LNCaP clone FGC (cell line): ENCODE measurements around the gene TMEM266.

ENCODE experiments used
- DNase-seq: peaks from one replicate; pipeline ENCODE4 v3.0.0-alpha.2; 2011; ENCODE audit warnings: low read depth
- H3K4me3 ChIP-seq: 2 replicates; pipeline ENCODE4 v1.5.1; 2011; ENCODE audit warnings: mild to moderate bottlenecking, low read depth, low read length, control low read depth
- TF ChIP-seq, protein P1 (sequence below): IDR thresholded peaks from 2 replicates; pipeline ENCODE4 v1.5.1; 2012; ENCODE audit warnings: mild to moderate bottlenecking; ENCODE audit not compliant: control insufficient read depth, insufficient read depth; ENCODE audit errors: extremely low read depth

The TMEM266 gene

DNA sequence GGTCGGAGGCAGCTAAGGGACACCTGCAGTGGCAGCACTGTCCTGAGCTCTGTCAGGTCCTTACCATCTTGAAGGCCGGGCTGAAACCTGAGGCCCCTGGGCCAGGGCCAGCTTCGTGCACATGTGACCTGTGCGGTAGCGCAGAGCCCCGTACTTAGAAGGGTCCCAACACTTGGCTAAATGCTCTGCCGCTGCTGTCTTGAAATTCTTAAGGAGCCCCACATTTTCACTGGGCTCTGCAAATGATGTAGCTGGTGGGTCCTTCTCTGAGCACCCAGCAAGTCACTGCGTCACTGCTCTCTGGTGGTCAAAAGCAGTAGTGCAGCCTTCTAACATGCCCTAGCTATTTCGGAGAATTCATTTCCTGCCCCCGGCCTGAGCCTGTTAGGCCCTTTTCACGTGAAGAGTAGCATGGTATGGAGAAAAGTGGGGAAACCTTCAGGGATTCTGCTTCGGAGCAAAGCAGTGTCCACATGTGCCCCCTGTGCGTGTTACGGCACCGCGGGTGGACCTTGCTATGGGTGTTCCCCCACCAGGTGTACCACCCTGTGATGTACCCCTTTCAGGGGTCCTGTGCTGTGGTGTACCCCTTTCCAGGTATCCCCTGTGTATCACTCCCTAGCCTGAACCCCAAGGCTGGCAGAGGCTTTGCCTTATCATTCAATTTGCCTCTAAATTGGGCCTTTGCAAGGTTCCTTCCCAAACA is 79.7 kb downstream of the TMEM266 start:
- no peak overlapping the region for H3K4me3 ChIP-seq
- DNase-seq: no peak
- TF ChIP-seq, protein P1, sequence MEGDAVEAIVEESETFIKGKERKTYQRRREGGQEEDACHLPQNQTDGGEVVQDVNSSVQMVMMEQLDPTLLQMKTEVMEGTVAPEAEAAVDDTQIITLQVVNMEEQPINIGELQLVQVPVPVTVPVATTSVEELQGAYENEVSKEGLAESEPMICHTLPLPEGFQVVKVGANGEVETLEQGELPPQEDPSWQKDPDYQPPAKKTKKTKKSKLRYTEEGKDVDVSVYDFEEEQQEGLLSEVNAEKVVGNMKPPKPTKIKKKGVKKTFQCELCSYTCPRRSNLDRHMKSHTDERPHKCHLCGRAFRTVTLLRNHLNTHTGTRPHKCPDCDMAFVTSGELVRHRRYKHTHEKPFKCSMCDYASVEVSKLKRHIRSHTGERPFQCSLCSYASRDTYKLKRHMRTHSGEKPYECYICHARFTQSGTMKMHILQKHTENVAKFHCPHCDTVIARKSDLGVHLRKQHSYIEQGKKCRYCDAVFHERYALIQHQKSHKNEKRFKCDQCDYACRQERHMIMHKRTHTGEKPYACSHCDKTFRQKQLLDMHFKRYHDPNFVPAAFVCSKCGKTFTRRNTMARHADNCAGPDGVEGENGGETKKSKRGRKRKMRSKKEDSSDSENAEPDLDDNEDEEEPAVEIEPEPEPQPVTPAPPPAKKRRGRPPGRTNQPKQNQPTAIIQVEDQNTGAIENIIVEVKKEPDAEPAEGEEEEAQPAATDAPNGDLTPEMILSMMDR: peak; percentile 94

DNA sequence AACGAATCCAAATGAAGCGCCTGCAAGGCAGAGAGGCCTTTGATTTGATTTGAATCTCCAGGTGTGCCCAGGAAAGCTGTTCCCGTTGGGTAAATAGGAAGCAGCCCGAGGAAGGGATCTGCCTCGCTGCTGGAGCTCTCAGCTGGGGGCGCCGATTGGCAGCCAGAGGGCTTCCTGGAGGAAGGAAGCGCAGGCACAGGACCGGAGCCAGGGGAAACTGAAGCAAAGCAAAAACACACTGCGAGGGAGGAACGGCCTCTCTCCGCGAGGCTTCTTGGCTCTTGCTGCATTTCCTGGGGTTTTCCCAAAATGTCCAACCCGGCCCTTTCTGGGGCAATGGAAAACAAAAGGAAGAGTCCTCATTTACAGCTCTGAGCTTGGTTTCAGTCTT is 80.3 kb downstream of the TMEM266 start:
- TF ChIP-seq, protein P1: no peak
- H3K4me3 ChIP-seq: no peak overlapping the region
- no peak for DNase-seq

DNA sequence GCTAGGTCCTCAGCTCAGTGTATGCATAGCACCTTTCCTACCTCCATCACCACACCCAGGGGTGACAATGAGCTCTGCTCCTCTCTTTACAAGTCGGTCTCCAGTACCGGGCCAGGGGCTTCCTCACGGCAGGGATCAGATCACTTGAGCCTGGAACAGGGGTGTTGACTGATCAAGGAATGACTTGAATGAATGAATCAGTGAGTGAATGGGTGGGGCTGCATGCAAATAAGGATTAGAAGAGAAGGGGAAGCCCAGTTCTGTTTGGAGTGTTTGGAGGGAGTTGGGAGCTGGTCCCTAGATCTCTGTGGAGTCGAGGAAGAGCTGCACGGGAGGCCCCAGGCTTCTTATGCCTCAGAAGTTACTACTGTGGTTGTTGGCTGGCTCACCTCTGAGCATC is 87.0 kb downstream of the TMEM266 start:
- no peak overlapping the region for H3K4me3 ChIP-seq
- TF ChIP-seq, protein P1: no peak
- no peak for DNase-seq

DNA sequence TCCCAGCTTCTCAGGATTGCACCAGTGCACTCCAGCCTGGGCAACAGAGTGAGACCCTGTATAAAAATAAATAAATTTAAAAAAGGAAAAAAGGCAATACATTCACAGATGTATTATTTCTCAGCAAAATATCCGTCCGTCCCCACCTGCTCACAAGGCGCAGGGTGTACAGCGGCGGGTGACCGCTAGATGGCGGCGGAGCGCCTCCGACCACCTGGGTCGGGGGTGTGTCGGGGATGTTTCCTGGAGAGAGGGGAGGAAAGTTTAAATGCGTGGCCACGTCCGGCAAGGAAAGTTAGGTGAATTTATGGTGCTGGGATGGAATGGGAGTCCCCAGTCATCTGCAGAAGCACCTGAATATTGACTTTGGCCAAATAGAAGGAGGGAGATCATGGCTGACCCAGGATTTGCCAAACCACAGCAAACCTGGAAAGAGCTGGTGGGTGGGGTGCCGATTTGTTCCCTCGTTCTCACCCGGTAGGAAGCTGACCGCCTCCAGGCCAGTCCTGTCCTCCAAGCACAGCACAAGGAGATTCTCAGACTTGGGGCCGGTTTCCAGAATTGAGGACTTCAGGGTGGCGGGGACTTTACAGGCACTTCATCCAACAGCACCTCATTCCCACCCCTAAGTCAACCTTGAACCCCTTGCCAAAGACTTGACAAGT is 88.3 kb downstream of the TMEM266 start:
- DNase-seq: no peak
- H3K4me3 ChIP-seq: no peak overlapping the region
- TF ChIP-seq, protein P1: peak; percentile 97

DNA sequence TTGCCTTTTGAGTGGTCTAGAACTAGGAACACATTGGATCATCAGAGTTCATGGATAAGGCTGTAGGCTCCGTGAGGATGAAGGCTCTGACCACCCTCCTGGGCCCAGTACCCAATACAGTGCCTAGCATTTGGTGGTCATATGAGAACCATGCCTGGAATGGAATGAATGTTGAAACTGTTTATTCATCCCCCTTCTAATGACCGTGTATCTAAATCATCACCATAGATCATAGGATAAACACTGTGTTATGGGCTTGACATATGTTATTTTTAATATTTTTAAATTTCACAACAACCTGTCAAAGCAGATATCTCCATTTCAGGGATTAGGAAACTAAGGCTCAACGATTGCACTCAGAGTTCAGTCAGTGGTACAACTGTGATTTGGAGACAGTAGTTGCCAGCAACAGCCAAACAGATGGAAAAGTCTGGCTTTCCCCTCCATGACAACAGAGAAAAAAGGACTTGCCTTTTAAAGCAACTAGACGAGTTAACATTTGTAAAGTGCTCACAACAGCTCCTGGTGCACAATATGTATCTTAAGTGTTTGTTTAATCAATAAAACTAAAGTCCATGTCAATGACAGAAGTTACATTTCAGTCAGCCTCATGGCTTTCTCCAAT is 89.6 kb downstream of the TMEM266 start:
- no peak overlapping the region for H3K4me3 ChIP-seq
- no peak for DNase-seq
- TF ChIP-seq, protein P1: no peak

DNA sequence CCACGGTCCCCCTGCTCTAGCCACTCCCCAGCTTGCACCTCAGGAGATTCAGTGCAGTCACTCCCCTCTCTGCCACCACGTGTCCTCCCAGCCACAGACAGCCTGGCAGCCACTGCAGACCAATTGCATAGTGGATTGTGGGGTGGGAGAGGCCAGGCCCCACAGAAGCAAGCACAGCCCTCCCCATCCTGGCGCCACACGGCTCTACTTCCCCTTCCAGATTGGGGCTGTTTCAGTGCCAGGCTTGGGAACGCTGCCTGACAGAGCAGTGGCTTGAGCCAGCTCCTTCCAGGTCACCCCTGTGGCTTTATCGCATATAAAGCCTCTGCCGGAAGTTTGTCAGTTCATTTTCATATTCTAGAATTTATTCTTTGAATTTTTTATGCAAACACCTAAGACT is 90.7 kb downstream of the TMEM266 start:
- no peak overlapping the region for H3K4me3 ChIP-seq
- DNase-seq: no peak
- TF ChIP-seq, protein P1: no peak
